ENCODE measurements around the gene UBAP2L.

The UBAP2L gene

GRCh38 chr1:154265586-154265985 lies 44.8 kb downstream of the UBAP2L start:
- Histone ChIP-seq H3F3A (ENCODE audit: insufficient read depth) (peaks cover 14% of the 10 kb centered on the region), H3K9me3 (ENCODE audit: insufficient read depth, low read length) (no peaks in the 10 kb centered on the region), H3K9ac (ENCODE audit: low read length) (no peak overlapping the region), H3K27ac (ENCODE audit: low read depth, low read length) (no peak overlapping the region), H3K4me2 (ENCODE audit: low read depth, low read length, poor library complexity, severe bottlenecking) (no peak overlapping the region), H4K20me1 (ENCODE audit: low read depth, low read length) (no peaks in the 10 kb centered on the region), H2AFZ (ENCODE audit: low read depth, low read length, severe bottlenecking) (no peak overlapping the region), H3K27me3 (ENCODE audit: low read length) (no peaks in the 10 kb centered on the region), H3K4me3 (ENCODE audit: insufficient read depth, low read length, poor library complexity, severe bottlenecking) (no peak overlapping the region), H3K79me2 (ENCODE audit: insufficient read depth, low read length) (no peaks in the 10 kb centered on the region), H3K36me3 (ENCODE audit: low read length) (peaks cover 24% of the 10 kb centered on the region), H3K9me2 (replicated peaks; ENCODE audit: insufficient read depth, low read length) (no peaks in the 10 kb centered on the region)
- TF ChIP-seq CTCF (IDR thresholded peaks at IDR 0.05; ENCODE audit: insufficient read depth, low read length, poor library complexity, severe bottlenecking) (no peak), EZH2phosphoT487 (conservative IDR thresholded peaks at IDR 0.05; ENCODE audit: low read length) (no peak)

- H3K9ac ChIP-seq (ENCODE audit: low read length), result no peak overlapping the region
- no peaks in the 10 kb centered on the region for H4K20me1 ChIP-seq (ENCODE audit: low read depth, low read length)
- no peaks in the 10 kb centered on the region for H3K9me3 ChIP-seq (ENCODE audit: insufficient read depth, low read length)
- H3K9me2 ChIP-seq (replicated peaks; ENCODE audit: insufficient read depth, low read length), result no peaks in the 10 kb centered on the region
- TF ChIP-seq CTCF (IDR thresholded peaks at IDR 0.05; ENCODE audit: insufficient read depth, low read length, poor library complexity, severe bottlenecking) (no peak), EZH2phosphoT487 (conservative IDR thresholded peaks at IDR 0.05; ENCODE audit: low read length) (no peak)
- peak overlapping the region; percentile 35; the same call in 1 of the 2 replicates for H3K27ac ChIP-seq (ENCODE audit: low read depth, low read length)
- H3K36me3 ChIP-seq (ENCODE audit: low read length), result no peaks in the 10 kb centered on the region; the same call in 1 of the 2 replicates
- no peak overlapping the region for H2AFZ ChIP-seq (ENCODE audit: low read depth, low read length, severe bottlenecking)
- H3K79me2 ChIP-seq (ENCODE audit: insufficient read depth, low read length), result peaks cover 12% of the 10 kb centered on the region
- H3K4me3 ChIP-seq (ENCODE audit: insufficient read depth, low read length, poor library complexity, severe bottlenecking), result no peak overlapping the region
- no peak overlapping the region for H3K4me2 ChIP-seq (ENCODE audit: low read depth, low read length, poor library complexity, severe bottlenecking)
- peaks cover 30% of the 10 kb centered on the region for H3F3A ChIP-seq (ENCODE audit: insufficient read depth)
- H3K27me3 ChIP-seq (ENCODE audit: low read length), result no peaks in the 10 kb centered on the region
These were observed 50.1 kb downstream of the UBAP2L start for GRCh38 chr1:154270833-154271232.

GRCh38 chr1:154272217-154272998 lies 51.7 kb downstream of the UBAP2L start, which contains the start of gene HAX1:
Gene HAX1 (plus strand): TSS chr1:154272629. CDS start chr1:154272724, 95 bp downstream.
- Histone ChIP-seq H3K9me2 (replicated peaks; ENCODE audit: insufficient read depth, low read length) (no peaks in the 10 kb centered on the region), H3K9ac (ENCODE audit: low read length) (peak within 1 kb of the TSS; percentile 98), H3F3A (ENCODE audit: insufficient read depth) (peaks cover 30% of the 10 kb centered on the region), H3K4me3 (ENCODE audit: insufficient read depth, low read length, poor library complexity, severe bottlenecking) (peak within 1 kb of the TSS; percentile 99), H3K36me3 (ENCODE audit: low read length) (no peaks in the 10 kb centered on the region), H3K9me3 (ENCODE audit: insufficient read depth, low read length) (no peaks in the 10 kb centered on the region), H4K20me1 (ENCODE audit: low read depth, low read length) (no peaks in the 10 kb centered on the region), H3K27ac (ENCODE audit: low read depth, low read length) (peak within 1 kb of the TSS; percentile 80), H2AFZ (ENCODE audit: low read depth, low read length, severe bottlenecking) (peak within 1 kb of the TSS; percentile 91), H3K79me2 (ENCODE audit: insufficient read depth, low read length) (peaks cover 12% of the 10 kb centered on the region), H3K4me2 (ENCODE audit: low read depth, low read length, poor library complexity, severe bottlenecking) (peak within 1 kb of the TSS; percentile 88), H3K27me3 (ENCODE audit: low read length) (no peaks in the 10 kb centered on the region)
- peak; percentile 84 for TF ChIP-seq CTCF (IDR thresholded peaks at IDR 0.05; ENCODE audit: insufficient read depth, low read length, poor library complexity, severe bottlenecking)
- TF ChIP-seq EZH2phosphoT487 (conservative IDR thresholded peaks at IDR 0.05; ENCODE audit: low read length), result no peak

Measured in SU-DHL-6 (cell line).